ENCODE data around the gene KIAA1755. TPM values are rescaled to one million over a fixed set of nuclear protein-coding genes. Genes with fewer than 3 reads are reported as not detected.

Gene KIAA1755
- total and polyA plus RNA-seq, 10 of the 15 experiments (the other 5 are each of a cell fraction or from before 2014, with no cell fraction given), result not detected

GRCh38 chr20:38261054-38261390, 487 bp upstream of the KIAA1755 start:
- SMC1A ChIA-PET (ENCODE audit: uncharacterized antibody, unreplicated experiment), result no interaction called here
- H3K4me3 ChIP-seq, result no peak overlapping the region
- FAIRE-seq (no peak), DNase-seq (ENCODE audit: low read depth, low spot score) (no peak), ATAC-seq (no peak)
- no peak overlapping the region for H2AFZ ChIP-seq (ENCODE audit: control insufficient read depth, low read depth, low read length)
- TF ChIP-seq CBX3 (IDR thresholded peaks at IDR 0.05; ENCODE audit: borderline replicate concordance, low read depth), result no peak
- no peak for TF ChIP-seq LARP7 (IDR thresholded peaks at IDR 0.05)
- TF ChIP-seq, protein P1, sequence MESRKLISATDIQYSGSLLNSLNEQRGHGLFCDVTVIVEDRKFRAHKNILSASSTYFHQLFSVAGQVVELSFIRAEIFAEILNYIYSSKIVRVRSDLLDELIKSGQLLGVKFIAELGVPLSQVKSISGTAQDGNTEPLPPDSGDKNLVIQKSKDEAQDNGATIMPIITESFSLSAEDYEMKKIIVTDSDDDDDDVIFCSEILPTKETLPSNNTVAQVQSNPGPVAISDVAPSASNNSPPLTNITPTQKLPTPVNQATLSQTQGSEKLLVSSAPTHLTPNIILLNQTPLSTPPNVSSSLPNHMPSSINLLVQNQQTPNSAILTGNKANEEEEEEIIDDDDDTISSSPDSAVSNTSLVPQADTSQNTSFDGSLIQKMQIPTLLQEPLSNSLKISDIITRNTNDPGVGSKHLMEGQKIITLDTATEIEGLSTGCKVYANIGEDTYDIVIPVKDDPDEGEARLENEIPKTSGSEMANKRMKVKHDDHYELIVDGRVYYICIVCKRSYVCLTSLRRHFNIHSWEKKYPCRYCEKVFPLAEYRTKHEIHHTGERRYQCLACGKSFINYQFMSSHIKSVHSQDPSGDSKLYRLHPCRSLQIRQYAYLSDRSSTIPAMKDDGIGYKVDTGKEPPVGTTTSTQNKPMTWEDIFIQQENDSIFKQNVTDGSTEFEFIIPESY (IDR thresholded peaks at IDR 0.05), result no peak
- TF ChIP-seq KAT2A (conservative IDR thresholded peaks at IDR 0.05; ENCODE audit: control insufficient read depth, low read depth, low read length), result no peak
- TF ChIP-seq ZSCAN29 (IDR thresholded peaks at IDR 0.05), result no peak
- TF ChIP-seq CHD1 (IDR thresholded peaks at IDR 0.05; ENCODE audit: low read depth, low read length), result no peak
- TF ChIP-seq HDGF (IDR thresholded peaks at IDR 0.05), result no peak
- no peak for TF ChIP-seq PBX3 (IDR thresholded peaks at IDR 0.05; ENCODE audit: insufficient replicate concordance, low read depth, low read length)
- TF ChIP-seq, protein P2, sequence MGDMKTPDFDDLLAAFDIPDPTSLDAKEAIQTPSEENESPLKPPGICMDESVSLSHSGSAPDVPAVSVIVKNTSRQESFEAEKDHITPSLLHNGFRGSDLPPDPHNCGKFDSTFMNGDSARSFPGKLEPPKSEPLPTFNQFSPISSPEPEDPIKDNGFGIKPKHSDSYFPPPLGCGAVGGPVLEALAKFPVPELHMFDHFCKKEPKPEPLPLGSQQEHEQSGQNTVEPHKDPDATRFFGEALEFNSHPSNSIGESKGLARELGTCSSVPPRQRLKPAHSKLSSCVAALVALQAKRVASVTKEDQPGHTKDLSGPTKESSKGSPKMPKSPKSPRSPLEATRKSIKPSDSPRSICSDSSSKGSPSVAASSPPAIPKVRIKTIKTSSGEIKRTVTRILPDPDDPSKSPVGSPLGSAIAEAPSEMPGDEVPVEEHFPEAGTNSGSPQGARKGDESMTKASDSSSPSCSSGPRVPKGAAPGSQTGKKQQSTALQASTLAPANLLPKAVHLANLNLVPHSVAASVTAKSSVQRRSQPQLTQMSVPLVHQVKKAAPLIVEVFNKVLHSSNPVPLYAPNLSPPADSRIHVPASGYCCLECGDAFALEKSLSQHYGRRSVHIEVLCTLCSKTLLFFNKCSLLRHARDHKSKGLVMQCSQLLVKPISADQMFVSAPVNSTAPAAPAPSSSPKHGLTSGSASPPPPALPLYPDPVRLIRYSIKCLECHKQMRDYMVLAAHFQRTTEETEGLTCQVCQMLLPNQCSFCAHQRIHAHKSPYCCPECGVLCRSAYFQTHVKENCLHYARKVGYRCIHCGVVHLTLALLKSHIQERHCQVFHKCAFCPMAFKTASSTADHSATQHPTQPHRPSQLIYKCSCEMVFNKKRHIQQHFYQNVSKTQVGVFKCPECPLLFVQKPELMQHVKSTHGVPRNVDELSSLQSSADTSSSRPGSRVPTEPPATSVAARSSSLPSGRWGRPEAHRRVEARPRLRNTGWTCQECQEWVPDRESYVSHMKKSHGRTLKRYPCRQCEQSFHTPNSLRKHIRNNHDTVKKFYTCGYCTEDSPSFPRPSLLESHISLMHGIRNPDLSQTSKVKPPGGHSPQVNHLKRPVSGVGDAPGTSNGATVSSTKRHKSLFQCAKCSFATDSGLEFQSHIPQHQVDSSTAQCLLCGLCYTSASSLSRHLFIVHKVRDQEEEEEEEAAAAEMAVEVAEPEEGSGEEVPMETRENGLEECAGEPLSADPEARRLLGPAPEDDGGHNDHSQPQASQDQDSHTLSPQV (IDR thresholded peaks at IDR 0.05), result no peak
- CTCF ChIA-PET, result no interaction called here
- POLR2A ChIA-PET, result no interaction called here
- intact Hi-C loops (cut with micrococcal nuclease; ENCODE audit: unreplicated experiment) (no loop called here), in situ Hi-C loops (cut with MboI) (no loop called here)
- H3K27me3 ChIP-seq (replicated peaks in 1 of 2; ENCODE audit: control insufficient read depth in 2 of 2, insufficient read depth in 2 of 2, low read length in 1 of 2), result peaks cover 9% of the 10 kb centered on the region in 2 experiments; a peak in 3 of 4 replicates
- WGBS (ENCODE audit: insufficient coverage, insufficient replicate concordance, low lambda C conversion rate, missing lambda C conversion rate), result 35% methylated on average over 8 of the region's 8 CpGs
- H3K4me2 ChIP-seq (ENCODE audit: control insufficient read depth, insufficient read depth), result no peak overlapping the region
- no peak overlapping the region for H3K9ac ChIP-seq (ENCODE audit: control insufficient read depth, insufficient read depth, low read length)
- H3K27ac ChIP-seq (ENCODE audit: control insufficient read depth, insufficient read depth), result no peak overlapping the region
- no peaks in the 10 kb centered on the region for H3K4me1 ChIP-seq (ENCODE audit: control insufficient read depth, insufficient read depth, low read length)
- H3K79me2 ChIP-seq (ENCODE audit: control insufficient read depth, insufficient read depth, low read length), result no peaks in the 10 kb centered on the region
- no peaks in the 10 kb centered on the region for H3K9me3 ChIP-seq (replicated peaks; ENCODE audit: control insufficient read depth, insufficient read depth, low read length)
- no peaks in the 10 kb centered on the region for H4K20me1 ChIP-seq (ENCODE audit: control insufficient read depth, insufficient read depth)
- no peaks in the 10 kb centered on the region for H3K36me3 ChIP-seq (ENCODE audit: control insufficient read depth in 2 of 2, insufficient read depth in 2 of 2, low read length in 1 of 2)
- RAD21 ChIA-PET (ENCODE audit: unreplicated experiment), result no interaction called here
- no TSS peak for BruUV-seq (replicated peaks)

Measured in GM12878 (cell line).